GM08714 (cell line): ENCODE results near the gene ZDHHC11.

Experiments used
- H3K4me3 ChIP-seq: fragments of 200-500 bp; sonication (Bioruptor generic); 2 replicates; pipeline ENCODE4 v1.5.1; 2014; ENCODE audit warnings: mild to moderate bottlenecking, low read length, inconsistent platforms
- ZNF274 ChIP-seq: IDR thresholded peaks from 2 replicates; pipeline ENCODE4 v1.6.1; 2012; ENCODE audit warnings: mild to moderate bottlenecking, low read depth, low read length

ZDHHC11 gene

DNA sequence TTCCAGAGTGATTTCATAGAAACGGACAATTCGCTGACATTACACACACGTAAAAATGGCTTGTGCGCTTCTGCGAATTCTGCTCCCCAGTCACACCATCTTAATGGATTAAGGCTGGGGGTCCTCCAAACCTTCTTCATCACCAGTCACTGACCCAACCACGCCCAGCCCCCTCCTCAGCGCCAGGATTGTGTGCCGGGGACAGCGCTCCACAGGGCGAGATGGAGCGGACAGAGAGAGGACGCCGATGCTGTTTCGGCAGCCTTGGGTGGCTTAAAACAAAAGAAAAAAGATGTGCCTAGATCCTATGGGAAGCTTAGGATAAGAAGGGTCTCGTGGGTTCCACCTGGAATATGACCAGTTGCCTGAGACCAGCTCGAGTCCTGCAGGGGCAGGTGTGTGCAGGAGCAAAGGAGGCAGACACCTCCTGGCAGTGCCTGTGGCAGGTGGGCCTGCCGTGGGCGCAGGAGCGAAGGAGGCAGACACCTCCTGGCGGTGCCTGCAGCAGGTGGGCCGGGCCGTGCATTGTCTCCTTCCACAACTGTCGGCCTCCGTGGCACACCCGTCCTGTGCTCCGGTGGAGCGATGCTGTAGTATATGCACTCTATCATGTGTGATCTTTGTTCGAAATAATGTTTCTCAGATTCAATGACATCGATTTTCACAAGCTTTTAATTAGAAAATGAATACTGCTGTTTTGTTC is 21.0 kb upstream of the ZDHHC11 start:
- no peak overlapping the region for H3K4me3 ChIP-seq
- no peak for TF ChIP-seq ZNF274

DNA sequence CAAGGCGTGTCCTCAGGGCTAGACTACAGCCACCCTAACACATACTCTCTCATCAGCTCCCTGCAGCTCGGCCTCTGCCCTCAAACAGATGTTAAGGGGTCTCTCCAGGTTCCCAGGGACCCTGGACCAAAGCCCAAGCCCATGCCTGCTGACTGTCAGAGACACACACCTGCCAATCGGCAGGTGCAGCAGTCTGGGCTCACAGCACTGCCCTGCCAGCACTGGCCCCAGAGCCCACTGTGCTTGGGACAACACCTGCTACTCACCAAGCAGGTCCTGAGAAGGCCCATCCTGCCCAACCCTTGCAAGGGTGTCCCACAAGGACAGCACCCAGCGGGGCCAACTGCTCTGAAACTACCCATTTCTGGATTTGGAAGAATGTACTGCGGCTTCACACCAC is 20.2 kb upstream of the ZDHHC11 start:
- no peak overlapping the region for H3K4me3 ChIP-seq
- TF ChIP-seq ZNF274 = no peak

DNA sequence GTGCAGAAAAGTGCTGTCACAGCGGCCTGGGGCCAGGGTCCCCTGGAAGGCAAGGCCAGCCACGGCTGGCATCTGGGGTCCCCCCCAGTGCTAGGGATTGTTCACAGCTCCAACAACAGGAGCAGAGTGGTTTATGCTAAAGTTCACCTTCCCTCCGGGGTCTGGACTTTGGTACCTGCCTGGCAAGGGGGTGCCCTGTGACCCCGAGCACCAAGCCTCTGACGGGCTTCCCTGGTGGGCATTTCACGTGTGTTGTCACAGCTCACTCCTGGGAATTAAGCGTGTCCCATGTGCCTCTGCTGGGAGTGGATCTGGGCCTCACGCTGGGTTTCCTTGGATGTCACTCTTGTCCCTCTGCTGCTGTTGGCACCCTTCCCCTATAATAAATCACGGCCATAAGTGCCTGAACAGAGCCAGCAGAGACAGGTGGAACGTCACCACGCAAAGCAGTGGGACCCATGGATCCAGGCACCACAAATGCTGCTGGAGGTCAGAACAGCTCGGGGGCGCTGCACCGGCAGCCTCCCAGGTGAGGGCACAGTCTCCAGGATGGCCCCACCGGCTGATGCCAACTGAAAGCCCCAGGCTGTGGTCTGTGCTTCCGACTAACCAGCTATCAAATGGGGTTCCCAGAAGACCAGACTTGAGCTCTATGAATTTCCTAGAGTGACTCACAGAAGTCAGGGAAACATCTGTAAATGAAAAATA is 17.8 kb upstream of the ZDHHC11 start:
- no peak for TF ChIP-seq ZNF274
- H3K4me3 ChIP-seq = no peak overlapping the region

DNA sequence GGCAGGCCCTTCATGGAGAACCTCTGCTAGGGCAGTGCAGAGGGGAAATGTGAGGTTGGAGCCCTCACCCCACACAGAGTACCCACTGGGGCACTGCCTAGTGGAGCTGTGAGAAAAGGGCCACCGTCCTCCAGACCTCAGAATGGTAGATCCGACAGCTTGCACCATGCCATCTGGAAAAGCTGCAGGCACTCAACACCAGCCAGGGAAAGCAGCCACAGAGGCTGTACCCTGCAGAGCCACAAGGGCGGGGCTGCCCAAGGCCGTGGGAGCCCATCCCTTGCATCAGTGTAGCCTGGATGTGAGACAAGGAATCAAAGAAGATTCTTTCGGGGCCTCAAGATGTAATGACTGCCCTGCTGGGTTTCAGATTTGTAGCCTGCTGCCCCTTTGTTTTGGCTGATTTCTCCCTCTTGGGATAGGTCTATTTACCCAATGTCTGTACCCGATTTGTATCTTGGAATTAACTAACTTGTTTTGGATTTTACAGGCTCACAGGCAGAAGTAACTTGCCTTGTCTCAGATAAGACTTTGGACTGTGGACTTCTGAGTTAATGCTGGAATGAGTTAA is 16.6 kb upstream of the ZDHHC11 start:
- no peak for TF ChIP-seq ZNF274
- H3K4me3 ChIP-seq = no peak overlapping the region

DNA sequence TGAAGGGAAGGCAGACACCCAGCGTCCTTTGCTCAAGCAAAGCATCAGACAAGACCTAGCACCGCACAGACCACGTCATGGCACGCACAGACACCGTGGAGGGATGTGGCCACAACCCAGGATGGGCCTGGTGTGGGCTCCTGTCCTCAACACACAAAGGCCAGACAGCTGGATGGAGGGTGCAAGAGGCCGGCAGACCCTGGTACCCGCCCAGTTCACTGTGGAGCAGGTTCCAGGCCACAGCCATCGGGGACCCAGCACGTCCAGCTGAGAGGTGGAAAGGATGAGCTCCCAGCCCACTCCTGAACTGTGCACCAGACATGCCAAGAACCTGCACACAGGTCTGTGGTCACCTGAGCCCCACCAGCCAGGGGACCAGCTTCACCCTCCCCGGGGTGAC is 15.0 kb upstream of the ZDHHC11 start:
- H3K4me3 ChIP-seq = no peak overlapping the region
- no peak for TF ChIP-seq ZNF274

DNA sequence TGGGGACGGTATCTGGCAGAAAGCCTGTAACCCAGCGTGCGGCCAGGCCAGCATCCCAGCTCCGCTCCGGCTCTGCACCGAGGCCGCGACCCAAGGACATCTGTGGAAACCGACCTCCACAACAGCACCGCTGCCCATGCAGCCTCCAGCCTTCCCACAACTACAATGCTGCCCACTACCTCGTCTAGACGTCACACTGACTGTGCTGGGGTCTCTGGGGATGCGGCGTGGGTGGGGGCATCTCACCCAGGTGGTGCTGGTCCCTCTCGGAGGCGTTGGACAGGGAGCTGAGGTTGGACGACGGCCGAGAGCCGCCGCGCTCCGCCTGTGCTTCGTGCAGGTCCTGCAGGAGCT is 14.4 kb upstream of the ZDHHC11 start:
- no peak overlapping the region for H3K4me3 ChIP-seq
- TF ChIP-seq ZNF274 = no peak

DNA sequence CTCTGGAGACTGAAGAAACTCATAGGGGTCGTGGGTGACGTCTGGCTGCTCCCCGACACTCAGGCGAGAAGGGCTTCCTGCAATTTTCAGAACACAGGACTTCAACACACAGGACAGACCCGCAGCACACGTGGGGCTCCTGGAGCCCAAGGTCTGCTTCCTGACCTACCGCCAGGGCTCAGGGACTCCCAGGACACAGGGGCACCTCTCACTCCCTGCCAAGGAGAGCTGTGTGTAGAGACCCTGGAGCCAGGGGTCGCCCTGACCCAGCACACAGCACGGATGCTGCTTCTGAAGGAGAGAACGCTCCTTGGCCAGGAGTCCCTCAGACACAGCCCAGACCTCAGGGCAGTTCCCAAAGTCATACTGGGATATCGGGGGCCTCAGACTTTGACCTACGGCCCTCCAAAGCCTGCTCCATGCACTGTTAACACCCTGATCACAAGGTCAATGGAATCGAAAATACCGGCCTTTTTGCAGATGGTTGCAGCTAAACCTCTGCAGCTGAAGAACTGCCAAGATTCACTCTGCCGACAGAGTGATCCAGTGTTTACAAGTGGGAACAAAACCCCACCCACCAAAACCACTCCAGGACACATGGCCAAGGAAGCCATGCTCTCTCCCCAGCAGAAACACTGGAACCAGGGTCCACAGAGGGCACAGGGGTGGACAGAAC is 13.8 kb upstream of the ZDHHC11 start:
- no peak overlapping the region for H3K4me3 ChIP-seq
- TF ChIP-seq ZNF274 = no peak

DNA sequence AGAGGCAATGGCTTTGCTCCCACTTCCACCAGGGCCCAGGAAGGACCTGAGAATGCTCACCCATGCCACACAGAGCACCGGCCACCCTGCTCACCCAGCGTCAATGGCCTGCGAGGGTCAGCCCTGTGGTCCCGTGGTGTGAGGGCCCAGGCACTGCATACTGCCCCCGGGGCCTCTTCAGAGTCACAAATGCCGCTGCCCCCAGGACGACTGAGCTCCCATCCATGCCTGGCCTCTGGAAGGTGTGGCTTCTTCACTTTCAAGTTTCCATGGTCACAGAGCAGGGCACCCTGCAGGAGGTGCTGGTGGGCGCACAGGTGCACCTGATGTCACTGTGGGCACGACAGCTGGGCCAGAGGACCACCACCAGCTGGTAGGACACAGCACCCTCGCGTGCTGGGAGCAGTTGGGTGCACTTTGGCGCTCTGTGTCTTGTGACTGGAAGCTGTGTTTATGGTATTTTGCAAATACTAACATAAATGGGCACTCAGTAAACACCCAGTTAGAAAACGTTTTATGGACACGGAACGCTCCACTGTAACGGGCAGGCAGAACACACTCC is 12.5 kb upstream of the ZDHHC11 start:
- TF ChIP-seq ZNF274 = no peak
- H3K4me3 ChIP-seq = no peak overlapping the region

DNA sequence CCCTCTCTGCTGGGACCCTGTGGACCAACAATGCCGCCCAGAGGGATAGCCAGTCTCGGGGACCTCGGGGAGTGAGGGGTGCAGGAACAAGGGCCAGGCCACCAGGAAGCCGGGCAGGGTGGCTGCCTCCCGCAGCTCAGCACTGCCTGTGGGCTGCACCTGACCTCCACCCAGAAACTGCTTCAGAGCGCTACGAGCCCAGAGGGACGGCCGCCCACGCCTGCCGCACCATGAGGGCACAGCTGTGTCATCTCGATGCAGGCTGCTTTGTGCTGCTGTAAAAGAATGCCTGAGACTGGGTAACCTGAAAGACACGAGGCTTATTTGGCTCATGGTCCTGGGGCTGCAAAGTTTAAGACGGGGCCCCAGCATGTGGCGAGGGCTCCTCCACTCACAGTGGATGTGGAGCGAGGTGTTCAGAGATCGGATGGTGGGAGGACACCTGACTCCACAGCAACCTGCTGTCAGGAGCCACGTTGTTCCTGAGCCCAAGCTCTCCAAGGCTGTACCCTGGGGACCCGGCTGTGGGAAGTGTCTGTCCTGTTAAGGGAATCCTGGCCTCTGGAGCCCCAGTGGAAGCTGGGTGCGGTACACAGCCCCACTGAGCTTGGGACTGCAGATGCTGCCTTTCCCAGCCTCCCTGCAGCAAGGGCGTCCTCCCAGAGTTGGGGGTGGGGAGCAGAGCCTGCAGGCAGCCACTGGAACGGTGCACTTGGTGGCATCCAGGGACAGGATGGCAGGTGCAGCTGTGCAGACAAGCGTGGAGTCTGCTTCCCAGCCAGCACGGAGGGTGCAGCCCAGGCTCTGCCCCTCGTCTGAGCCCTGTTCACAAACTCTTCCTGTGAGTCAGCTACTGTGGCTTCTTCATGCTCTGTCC is 11.8 kb upstream of the ZDHHC11 start:
- no peak for TF ChIP-seq ZNF274
- no peak overlapping the region for H3K4me3 ChIP-seq

DNA sequence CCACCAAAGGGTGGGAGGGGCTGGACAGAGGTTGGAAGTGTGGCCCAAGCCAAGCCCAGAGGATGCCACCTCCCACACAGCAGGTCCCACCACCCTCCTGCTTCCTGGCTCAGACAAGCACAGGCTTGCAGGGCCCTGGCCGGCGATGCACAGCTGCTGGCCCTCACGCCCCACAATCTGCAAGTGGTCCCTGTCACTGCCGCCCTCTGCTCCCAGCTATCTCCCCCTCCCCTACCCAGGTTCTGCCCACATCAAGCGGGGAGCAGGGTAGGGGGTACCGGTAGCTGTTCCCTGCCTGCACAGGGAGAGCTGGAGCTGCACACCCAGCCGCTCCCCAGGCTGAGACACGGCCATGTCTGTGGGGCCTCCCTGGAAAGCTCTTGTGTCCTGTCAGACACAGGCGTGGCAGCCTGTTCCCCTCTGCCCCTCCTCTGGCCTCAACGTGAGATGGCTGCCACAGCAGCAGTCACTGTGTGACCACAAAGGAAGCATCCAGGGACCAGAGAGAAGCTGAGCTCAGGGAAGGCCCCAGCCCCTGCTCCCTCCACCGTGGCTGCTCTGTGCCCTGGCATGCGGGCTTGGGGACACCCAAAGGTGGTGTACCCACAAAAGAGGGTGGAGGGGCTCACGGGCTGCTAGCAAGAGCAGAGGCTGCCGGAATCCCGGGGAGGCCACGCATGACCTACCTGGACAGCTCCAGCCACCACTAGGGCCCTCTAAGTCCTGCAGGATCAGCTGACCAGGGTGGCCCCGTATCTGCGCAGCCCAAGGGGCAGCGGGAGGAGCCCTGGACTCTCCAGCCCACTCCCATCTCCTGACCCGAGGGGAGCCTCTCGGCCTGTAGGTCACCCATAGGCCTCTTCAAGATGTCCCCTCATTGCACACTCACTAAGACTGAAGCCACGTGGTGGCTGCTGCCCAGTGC is 10.9 kb upstream of the ZDHHC11 start:
- TF ChIP-seq ZNF274 = no peak
- no peak overlapping the region for H3K4me3 ChIP-seq

DNA sequence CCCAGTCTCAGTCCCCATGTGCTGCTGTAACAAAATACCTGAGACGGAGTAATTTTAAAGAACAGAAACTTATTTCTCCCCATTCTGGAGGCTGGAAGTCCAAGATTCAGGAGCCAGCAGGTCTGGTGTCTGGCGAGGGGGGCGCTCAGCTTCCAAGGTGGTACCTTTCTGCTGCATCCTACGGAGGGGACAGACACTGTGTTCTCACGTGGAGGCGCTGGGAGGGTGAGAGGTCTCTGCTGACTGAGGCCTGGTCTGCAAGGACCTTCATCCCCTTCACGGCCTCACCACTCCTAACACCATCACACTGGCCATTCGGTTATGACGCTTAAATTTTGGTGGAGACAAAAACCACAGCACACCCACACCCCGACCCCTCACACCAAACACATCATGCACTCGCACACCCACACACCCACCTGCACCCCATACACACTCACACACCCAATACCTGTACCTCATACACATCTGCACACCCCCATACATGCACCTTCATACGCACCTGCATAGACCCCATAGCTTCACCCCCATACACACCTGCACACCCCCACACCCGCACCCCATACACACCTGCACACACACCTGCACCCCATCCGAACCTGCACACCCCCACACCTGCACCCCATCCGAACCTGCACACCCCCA is 9.8 kb upstream of the ZDHHC11 start:
- no peak for TF ChIP-seq ZNF274
- no peak overlapping the region for H3K4me3 ChIP-seq

DNA sequence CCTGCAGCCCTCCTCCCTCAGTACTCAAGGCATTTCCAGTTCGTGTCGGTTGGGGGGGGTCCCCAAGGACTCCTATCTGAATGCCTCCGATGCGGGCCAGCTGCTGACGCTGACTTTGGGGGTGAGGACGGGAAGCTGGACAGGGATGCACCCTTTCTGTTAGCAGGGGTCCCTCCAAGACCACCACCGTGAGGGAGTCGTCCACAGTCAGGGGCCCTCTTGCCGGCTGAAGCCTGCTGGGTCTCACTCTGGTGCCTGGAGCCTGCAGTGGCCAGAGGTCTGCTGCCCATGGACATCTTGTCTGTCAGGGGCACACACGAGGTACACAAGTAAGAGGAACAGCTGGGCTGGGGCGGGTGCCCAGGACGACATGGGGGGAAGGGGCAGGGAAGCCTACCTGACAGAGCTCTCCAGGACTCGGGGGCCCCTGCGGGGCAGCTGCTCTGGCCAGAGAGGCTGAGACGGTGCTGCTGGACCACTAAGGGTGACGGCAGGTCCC is 9.1 kb upstream of the ZDHHC11 start:
- TF ChIP-seq ZNF274 = no peak
- H3K4me3 ChIP-seq = no peak overlapping the region

DNA sequence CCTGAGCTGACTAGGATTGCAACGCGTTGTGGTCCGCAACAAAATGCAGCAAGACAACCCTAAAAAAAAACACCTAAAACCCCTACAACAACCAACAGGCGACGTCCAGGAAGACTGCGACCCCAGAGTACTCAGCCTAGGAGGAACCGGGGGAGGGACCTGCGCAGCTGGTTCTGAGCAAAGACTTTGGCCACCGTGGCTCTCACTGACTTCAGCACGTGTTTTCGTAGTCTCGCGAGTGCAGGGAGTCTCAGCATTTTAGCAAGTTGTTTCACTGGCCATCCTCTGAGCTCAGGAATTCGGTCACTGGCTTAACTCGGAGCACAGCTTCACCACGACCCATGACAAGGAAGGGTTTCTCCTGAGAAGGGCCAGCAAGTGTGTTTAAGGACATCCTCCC is 8.6 kb upstream of the ZDHHC11 start:
- TF ChIP-seq ZNF274 = no peak
- no peak overlapping the region for H3K4me3 ChIP-seq
